Activated CD4-positive, alpha-beta T cell treated with anti-CD3 and anti-CD28 coated beads for 36 hours (primary cell): ENCODE measurements around the gene RABEPK. TPM values are rescaled to one million over a fixed set of nuclear protein-coding genes. Genes with fewer than 3 reads are reported as not detected.
"Not testable (repeated sequence)": the region's sequence is repeated elsewhere in the genome, so short reads cannot be mapped to it uniquely, and the experiment has no call there.

ENCODE experiments used
- ATAC-seq: fragments of 200-7000 bp; cut with Tn5 transposase; one replicate; pipeline ENCODE4 v1.10.0; 2021; ENCODE audit warnings: mild to moderate bottlenecking, moderate library complexity
- CTCF ChIA-PET: fragments of 350-600 bp; sonication (Branson Sonifier 250); formaldehyde crosslinking; loops from one replicate; lab custom pipeline; 2021; ENCODE audit warnings: antibody characterized with exemption; lab: Charles Lee
- POLR2A ChIA-PET: fragments of 350-600 bp; sonication (Branson Sonifier 250); formaldehyde crosslinking; loops from one replicate; lab custom pipeline; 2021; ENCODE audit warnings: antibody characterized with exemption, inconsistent platforms; lab: Charles Lee
- DNase-seq: peaks from one replicate; pipeline ENCODE4 v3.0.0-alpha.2; 2020
- H3K27ac Mint-ChIP-seq: one replicate; pipeline ENCODE4 v1.8.0; 2021; ENCODE audit warnings: mixed read lengths
- H3K27me3 Mint-ChIP-seq: one replicate; pipeline ENCODE4 v1.8.0; 2021; ENCODE audit warnings: mixed read lengths
- H3K36me3 Mint-ChIP-seq: one replicate; pipeline ENCODE4 v1.8.0; 2021; ENCODE audit warnings: low read depth, mixed read lengths
- H3K4me1 Mint-ChIP-seq: one replicate; pipeline ENCODE4 v1.8.0; 2021; ENCODE audit warnings: mixed read lengths
- H3K4me3 Mint-ChIP-seq: one replicate; pipeline ENCODE4 v1.8.0; 2021; ENCODE audit warnings: mild to moderate bottlenecking, moderate library complexity, mixed read lengths
- H3K9me3 Mint-ChIP-seq: one replicate; pipeline ENCODE4 v1.8.0; 2021; ENCODE audit warnings: low read depth, mixed read lengths
- intact Hi-C, 2 experiments: fragments of 100-400 bp; cut with DNase I in 1 of 2; cut with micrococcal nuclease in 1 of 2; formaldehyde crosslinking; loops; one replicate each; pipeline versions ENCODE4 v1.14.2 to v1.15.1; 2022 to 2024; cut with DNase I, micrococcal nuclease
- total RNA-seq, 2 experiments: library from RNA; stranded (reverse); gene quantifications; one replicate each; pipeline ENCODE4 v1.2.3, GENCODE V29; 2021

The RABEPK gene
- total RNA-seq, 2 experiments from 2014 or later: 29.1 to 33.1 TPM

DNA sequence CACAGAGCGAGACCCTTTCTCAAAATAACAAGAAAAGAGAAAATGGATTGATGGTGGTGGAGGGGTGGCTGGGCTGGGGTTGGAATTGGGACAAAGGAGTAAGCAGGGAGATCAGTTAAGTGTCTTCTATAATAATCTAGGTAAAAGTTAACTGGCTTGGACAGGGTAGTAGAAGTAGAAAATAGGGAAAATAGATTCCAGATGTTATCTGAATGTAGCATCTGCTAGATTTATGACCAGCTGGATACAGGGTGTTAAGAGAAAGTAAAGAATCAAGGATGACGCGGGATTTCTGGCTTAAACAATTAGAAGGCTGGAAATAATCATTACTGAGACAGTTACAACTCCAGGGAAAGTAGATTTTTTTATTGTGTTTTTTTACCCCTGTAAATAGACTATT lies 23.7 kb upstream of the RABEPK start:
- H3K27me3 Mint-ChIP-seq: no peaks in the 10 kb centered on the region

DNA sequence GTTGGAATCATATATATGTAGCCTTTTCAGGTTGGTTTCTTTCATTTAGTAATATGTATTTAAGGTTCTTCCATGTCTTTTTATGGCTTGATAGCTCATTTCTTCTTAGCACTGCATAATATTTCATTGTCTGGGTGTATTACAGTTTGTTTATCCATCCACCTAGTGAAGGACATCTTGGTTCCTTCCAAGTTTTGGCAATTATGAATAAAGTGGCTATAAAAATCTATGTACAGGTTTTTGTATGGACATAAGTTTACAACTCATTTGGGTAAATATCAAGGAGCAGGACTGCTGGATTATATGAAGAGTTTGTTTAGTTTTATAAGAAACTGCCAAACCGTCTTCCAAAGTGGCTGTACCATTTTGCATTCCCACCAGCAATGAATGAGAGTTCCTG lies 22.5 kb upstream of the RABEPK start:
- intact Hi-C loops: no loop called here
- Mint-ChIP-seq H3K4me1 (peaks cover 58% of the 10 kb centered on the region), H3K9me3 (peaks cover 5% of the 10 kb centered on the region), H3K27me3 (no peaks in the 10 kb centered on the region), H3K4me3 (no peak overlapping the region), H3K36me3 (peaks cover 25% of the 10 kb centered on the region), H3K27ac (no peak overlapping the region)
- ATAC-seq (no peak), DNase-seq (no peak)
- POLR2A ChIA-PET: no interaction called here
- CTCF ChIA-PET: interaction anchor here (0.7 kb wide), 1 partner anchor 34 kb away, joined by 4 read pairs; no protein-coding TSS in a partner anchor

More for the DNA sequence above, 23.7 kb upstream of the RABEPK start:
- Mint-ChIP-seq H3K36me3 (peaks cover 22% of the 10 kb centered on the region), H3K9me3 (no peaks in the 10 kb centered on the region), H3K27ac (no peak overlapping the region), H3K4me1 (peaks cover 57% of the 10 kb centered on the region), H3K4me3 (no peak overlapping the region)
- ChIA-PET POLR2A (interaction anchor here (1.1 kb wide), 1 partner anchor 9 kb away, joined by 3 read pairs; no protein-coding TSS in a partner anchor), CTCF (no interaction called here)
- no peak for DNase-seq
- intact Hi-C loops: no loop called here
- no peak for ATAC-seq

DNA sequence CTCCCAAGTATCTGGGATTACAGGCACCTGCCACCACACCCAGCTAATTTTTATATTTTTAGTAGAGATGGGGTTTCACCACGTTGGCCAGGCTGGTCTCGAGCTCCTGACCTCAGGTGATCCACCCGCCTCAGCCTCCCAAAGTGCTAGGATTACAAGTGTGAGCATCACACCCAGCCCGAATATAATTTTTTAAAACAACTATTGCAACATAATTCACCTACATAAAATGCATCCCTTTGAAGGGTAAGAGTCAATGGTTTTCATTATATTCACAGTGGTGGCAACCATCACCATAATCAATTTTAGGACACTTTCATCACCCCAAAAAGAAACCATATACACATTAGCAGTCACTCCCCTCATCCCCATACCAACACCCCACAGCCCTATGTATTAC lies 20.6 kb upstream of the RABEPK start:
- intact Hi-C loops, POLR2A ChIA-PET: not testable (repeated sequence)

DNA sequence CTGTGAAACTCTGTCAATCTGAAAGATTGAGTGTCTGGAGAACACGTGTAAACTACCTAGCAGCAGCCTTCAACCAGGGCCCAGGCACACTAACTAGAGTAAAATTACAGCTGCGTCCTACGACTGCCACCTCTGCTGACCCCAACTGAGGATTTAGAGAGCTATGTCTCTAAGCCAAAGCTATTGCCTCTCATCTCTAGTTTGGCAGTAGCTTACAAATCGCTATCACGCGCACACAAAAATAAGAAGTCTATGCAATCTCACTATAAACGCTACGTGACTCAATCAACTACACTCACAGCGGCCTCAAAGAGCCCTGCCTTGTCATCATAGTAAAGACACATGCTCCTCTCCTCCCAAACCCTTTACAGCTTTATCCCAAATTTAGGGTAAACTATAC lies 19.5 kb upstream of the RABEPK start:
- ATAC-seq (no peak), DNase-seq (no peak)
- intact Hi-C loops: no loop called here
- Mint-ChIP-seq H3K36me3 (peaks cover 34% of the 10 kb centered on the region), H3K9me3 (peaks cover 5% of the 10 kb centered on the region), H3K4me3 (no peak overlapping the region), H3K27me3 (no peaks in the 10 kb centered on the region), H3K27ac (peak overlapping the region; percentile 65), H3K4me1 (peaks cover 70% of the 10 kb centered on the region)
- ChIA-PET CTCF (no interaction called here), POLR2A (no interaction called here)

More for the DNA sequence above, 20.6 kb upstream of the RABEPK start:
- not testable (repeated sequence) for DNase-seq, H3K27me3 Mint-ChIP-seq, ATAC-seq, H3K4me3 Mint-ChIP-seq, H3K9me3 Mint-ChIP-seq, H3K27ac Mint-ChIP-seq
- Mint-ChIP-seq H3K36me3 (peaks cover 31% of the 10 kb centered on the region), H3K4me1 (peaks cover 60% of the 10 kb centered on the region)
- CTCF ChIA-PET: interaction anchor here (0.7 kb wide), 1 partner anchor 29 kb away, joined by 3 read pairs; no protein-coding TSS in a partner anchor

DNA sequence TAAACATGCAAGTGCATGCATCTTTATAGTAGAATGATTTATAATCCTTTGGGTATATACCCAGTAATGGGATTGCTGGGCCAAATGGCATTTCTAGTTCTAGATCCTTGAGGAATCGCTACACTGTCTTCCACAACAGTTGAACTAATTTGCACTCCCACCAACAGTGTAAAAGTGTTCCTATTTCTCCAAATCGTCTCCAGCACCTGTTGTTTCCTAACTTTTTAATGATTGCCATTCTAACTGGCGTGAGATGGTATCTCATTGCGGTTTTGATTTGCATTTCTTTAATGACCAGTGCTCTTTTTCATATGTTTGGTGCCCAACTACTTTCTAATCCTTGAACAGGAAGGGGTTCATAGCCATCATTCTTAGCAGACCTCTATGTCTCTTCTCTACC lies 18.6 kb upstream of the RABEPK start:
- CTCF ChIA-PET: interaction anchor here (1.0 kb wide), 1 partner anchor 16 kb away, joined by 3 read pairs; no protein-coding TSS in a partner anchor
- Mint-ChIP-seq H3K4me1 (peaks cover 66% of the 10 kb centered on the region), H3K36me3 (peaks cover 34% of the 10 kb centered on the region), H3K27ac (peak overlapping the region; percentile 18)
- ATAC-seq, H3K4me3 Mint-ChIP-seq, POLR2A ChIA-PET, intact Hi-C loops, H3K27me3 Mint-ChIP-seq, DNase-seq, H3K9me3 Mint-ChIP-seq: not testable (repeated sequence)

DNA sequence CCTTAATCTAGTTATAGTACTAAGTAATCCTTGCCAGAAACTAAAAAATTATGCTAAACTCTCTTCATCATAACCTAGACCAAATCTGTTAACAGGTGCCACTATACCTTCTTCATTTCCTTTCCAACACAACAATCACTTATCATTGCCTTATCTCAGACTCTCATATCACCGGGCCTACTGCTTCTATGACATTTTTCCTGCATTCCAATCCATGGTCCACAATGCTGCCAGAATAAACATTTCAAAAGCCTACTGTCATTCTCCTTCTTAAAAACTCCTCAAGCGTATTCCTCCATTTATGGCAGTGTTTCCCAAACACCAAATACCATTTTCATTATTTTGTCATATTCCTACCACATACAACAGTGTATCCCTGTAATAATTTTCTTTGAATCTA lies 17.3 kb upstream of the RABEPK start:
- H3K9me3 Mint-ChIP-seq: peaks cover 5% of the 10 kb centered on the region
- no peaks in the 10 kb centered on the region for H3K27me3 Mint-ChIP-seq
- no peak for ATAC-seq
- H3K4me1 Mint-ChIP-seq: peaks cover 70% of the 10 kb centered on the region
- POLR2A ChIA-PET: no interaction called here
- DNase-seq: no peak
- peaks cover 34% of the 10 kb centered on the region for H3K36me3 Mint-ChIP-seq
- CTCF ChIA-PET: no interaction called here
- H3K27ac Mint-ChIP-seq: no peak overlapping the region
- intact Hi-C loops: no loop called here
- no peak overlapping the region for H3K4me3 Mint-ChIP-seq

DNA sequence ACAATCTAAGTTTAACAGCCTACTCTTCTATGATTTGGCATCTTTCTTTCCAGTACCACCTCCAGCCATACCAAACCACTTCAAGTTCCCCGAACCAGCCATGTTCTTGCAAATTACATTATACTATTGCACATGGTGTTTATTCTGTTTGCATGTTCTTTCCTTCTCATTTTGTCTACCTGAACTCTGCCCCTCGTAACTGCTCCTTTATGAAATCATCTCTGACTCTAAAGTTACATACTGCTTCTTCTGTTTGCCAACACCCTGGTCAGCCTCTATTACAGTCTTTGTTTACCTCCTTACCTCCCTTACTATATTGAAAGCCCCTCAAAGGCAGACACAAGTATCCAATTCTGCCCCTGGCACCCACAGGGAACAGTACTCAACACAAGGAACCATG lies 16.8 kb upstream of the RABEPK start:
- CTCF ChIA-PET: interaction anchor here (0.6 kb wide), 1 partner anchor 296 kb away, joined by 3 read pairs; no protein-coding TSS in a partner anchor

DNA sequence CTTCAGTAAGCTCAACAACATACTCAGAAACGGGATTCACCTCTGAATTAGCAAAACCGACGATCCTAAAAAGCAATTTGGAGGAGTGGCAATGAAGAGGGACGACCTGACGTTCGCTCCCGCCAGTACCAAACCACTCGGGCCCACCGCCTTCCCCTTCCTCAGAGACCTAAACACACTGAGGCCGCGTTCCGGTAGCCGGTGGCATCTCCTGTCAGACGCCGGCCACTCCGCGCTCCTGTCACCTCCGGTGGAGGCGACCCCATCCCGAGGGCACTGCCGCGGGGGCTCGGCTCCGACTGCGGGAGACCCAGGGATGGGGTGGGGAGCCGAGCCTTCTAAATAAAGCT lies 11.4 kb upstream of the RABEPK start:
- ChIA-PET CTCF (no interaction called here), POLR2A (no interaction called here)
- peaks cover 65% of the 10 kb centered on the region for H3K4me1 Mint-ChIP-seq
- H3K4me3 Mint-ChIP-seq: peak overlapping the region; percentile 83
- H3K27ac Mint-ChIP-seq: peak overlapping the region; percentile 83
- ATAC-seq (no peak), DNase-seq (peak; percentile 58)
- H3K36me3 Mint-ChIP-seq: peaks cover 5% of the 10 kb centered on the region
- H3K27me3 Mint-ChIP-seq: no peaks in the 10 kb centered on the region
- no peaks in the 10 kb centered on the region for H3K9me3 Mint-ChIP-seq
- intact Hi-C loops: loop anchor here (1.0 to 5.0 kb wide), 10 partner anchors 11 to 418 kb away; partner anchors contain the start of genes ARPC5L (in 2 of the 2), GOLGA1 (in 2 of the 2), HSPA5 (in 2 of the 2) and RABEPK (in 2 of the 2)

More for the DNA sequence above, 16.8 kb upstream of the RABEPK start:
- Mint-ChIP-seq H3K27me3 (no peaks in the 10 kb centered on the region), H3K4me1 (peaks cover 71% of the 10 kb centered on the region), H3K36me3 (peaks cover 31% of the 10 kb centered on the region), H3K4me3 (no peak overlapping the region), H3K9me3 (peaks cover 5% of the 10 kb centered on the region), H3K27ac (no peak overlapping the region)
- intact Hi-C loops: no loop called here
- POLR2A ChIA-PET: no interaction called here
- DNase-seq (no peak), ATAC-seq (no peak)

DNA sequence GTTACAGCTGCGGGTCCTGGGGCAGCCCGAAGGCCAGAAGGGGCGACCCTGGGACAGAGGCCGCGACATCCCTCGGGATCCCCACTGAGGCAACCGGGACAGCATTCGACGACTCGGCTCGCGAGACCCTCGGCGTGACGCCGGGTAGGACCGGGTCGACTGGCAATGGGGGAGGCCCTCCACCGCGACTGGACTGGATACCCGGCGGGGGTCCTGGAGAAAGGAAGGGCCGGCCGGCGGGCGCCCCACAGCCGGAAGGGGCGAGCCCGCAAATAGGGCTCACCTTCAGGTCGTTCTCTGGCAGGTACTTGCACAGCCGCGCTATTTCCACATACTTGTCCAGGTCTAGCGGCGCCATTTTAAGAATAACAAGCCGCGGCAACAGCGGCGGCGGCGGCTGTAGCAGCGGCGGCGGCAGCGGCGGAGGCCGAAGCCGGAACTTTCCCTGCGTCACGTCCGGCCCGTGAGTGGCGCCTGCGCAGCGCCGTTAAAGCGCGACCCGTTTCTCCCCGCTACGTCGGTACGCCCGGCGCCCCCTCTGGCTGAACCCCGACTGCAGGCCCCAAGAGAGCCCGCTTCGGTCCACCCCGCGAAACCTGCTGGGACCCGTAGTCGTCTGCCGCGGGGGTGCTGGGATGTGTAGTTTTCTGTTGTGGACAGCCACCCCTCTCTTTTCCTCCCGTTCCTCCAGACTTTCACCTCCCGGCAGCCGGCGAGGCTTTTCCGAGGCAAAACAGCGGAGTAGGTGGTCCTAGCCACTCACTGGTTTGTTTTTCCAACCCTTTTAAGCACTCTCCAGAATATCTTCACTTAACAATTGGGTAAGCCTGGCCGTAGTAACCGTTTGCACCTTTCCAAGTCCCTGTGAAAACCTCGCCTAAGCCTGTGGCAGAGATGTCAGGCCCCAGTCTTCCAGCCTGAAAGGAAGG lies 10.7 kb upstream of the RABEPK start, which contains the start of gene PPP6C:
Gene PPP6C, minus strand, starts transcription at position 443 of the 929 bp plus-strand sequence. Its CDS starts 85 bp downstream, at position 358.
- H3K4me1 Mint-ChIP-seq: peaks cover 69% of the 10 kb centered on the region
- peak within 1 kb of the TSS; percentile 83 for H3K4me3 Mint-ChIP-seq
- ChIA-PET CTCF (interaction anchor here (0.9 to 1.3 kb wide), 4 partner anchors 9 to 336 kb away, joined by 3 to 6 read pairs (median 4); partner anchors contain the start of gene WDR38), POLR2A (interaction anchor here (0.6 to 0.9 kb wide), 2 partner anchors 49 to 62 kb away, joined by 3 to 4 read pairs; no protein-coding TSS in a partner anchor)
- H3K27me3 Mint-ChIP-seq: no peaks in the 10 kb centered on the region
- peaks cover 3% of the 10 kb centered on the region for H3K36me3 Mint-ChIP-seq
- peak; percentile 99 for DNase-seq
- intact Hi-C loops: loop anchor here (1.0 to 5.0 kb wide), 11 partner anchors 11 to 418 kb away; partner anchors contain the start of genes ARPC5L (in 2 of the 2), GOLGA1 (in 2 of the 2), HSPA5 (in 2 of the 2) and RABEPK (in 2 of the 2)
- ATAC-seq: peak; percentile 96
- peak within 1 kb of the TSS; percentile 86 for H3K27ac Mint-ChIP-seq
- H3K9me3 Mint-ChIP-seq: no peaks in the 10 kb centered on the region

DNA sequence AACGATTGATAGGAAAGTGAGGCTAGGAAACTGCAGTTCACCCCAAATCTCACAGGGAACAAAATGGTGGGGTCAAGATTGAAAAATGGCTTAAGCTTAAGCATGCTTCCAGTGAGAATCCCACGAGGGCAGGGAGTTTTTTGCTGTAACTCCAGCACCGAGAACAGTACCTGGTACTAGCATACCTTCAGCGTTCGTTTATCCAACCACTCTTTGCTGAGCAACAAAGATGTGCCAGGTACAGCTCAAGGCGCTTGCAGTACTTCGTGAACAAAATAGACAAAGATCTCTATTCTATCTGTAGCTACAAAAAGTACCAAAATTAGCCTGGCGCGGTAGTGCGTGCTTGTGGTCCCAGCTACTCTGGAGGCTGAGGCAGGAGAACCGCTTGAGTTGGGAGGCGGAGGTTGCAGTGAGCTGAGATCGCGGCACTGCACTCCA lies 10.0 kb upstream of the RABEPK start:
- H3K27me3 Mint-ChIP-seq: no peaks in the 10 kb centered on the region
- POLR2A ChIA-PET: interaction anchor here (0.6 to 0.9 kb wide), 4 partner anchors 10 to 242 kb away, joined by 3 to 6 read pairs (median 4); partner anchors contain the start of gene RABEPK
- peak; percentile 51 for DNase-seq
- H3K9me3 Mint-ChIP-seq: no peaks in the 10 kb centered on the region
- peaks cover 71% of the 10 kb centered on the region for H3K4me1 Mint-ChIP-seq
- CTCF ChIA-PET: interaction anchor here (0.6 to 1.3 kb wide), 5 partner anchors 9 to 674 kb away, joined by 3 to 6 read pairs (median 4); partner anchors contain the start of gene WDR38
- no peaks in the 10 kb centered on the region for H3K36me3 Mint-ChIP-seq
- intact Hi-C loops: loop anchor here in 1 of 2 experiments (1.0 kb wide), 1 partner anchor 32 kb away; no protein-coding TSS in a partner anchor
- peak; percentile 4 for ATAC-seq
- H3K4me3 Mint-ChIP-seq: peak overlapping the region; percentile 83
- H3K27ac Mint-ChIP-seq: peak overlapping the region; percentile 86

DNA sequence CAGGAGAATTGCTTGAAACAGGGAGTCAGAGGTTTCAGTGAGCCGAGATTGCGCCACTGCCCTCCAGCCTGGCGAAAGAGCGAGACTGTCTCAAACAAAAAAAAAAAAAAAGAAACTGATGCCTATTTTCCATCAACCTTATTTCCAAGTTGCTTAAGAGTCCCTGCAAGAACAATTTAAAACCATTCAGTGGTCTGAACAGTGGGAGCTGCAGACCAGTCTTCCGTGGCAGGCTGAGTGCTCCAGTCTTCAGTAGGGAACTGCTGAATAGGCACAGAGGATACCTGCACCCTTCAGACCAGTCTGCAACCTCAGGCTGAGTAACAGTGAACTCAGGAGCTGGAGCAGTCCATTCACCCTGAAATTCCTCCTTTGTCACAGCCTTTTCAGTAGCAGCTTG lies 5.9 kb upstream of the RABEPK start:
- H3K36me3 Mint-ChIP-seq, H3K27me3 Mint-ChIP-seq, intact Hi-C loops, H3K9me3 Mint-ChIP-seq, ATAC-seq: not testable (repeated sequence)
- Mint-ChIP-seq H3K4me3 (peak overlapping the region; percentile 54), H3K27ac (peak overlapping the region; percentile 83), H3K4me1 (peaks cover 64% of the 10 kb centered on the region)
- peak; percentile 25 for DNase-seq
- ChIA-PET CTCF (interaction anchor here (0.6 kb wide), 1 partner anchor 181 kb away, joined by 3 read pairs; no protein-coding TSS in a partner anchor), POLR2A (interaction anchor here (0.6 kb wide), 1 partner anchor 416 kb away, joined by 9 read pairs; no protein-coding TSS in a partner anchor)
